ENCODE data around the gene ZNF536.
"Not testable (repeated sequence)": the region's sequence is repeated elsewhere in the genome, so short reads cannot be mapped to it uniquely, and the experiment has no call there.

The ZNF536 gene

GRCh38 chr19:30390356-30390988 lies 18.3 kb downstream of the ZNF536 start:
- DNase-seq: no peak

- no peak for DNase-seq
Measured at GRCh38 chr19:30391052-30391451, 18.9 kb downstream of the ZNF536 start.

- DNase-seq: no peak
Measured at GRCh38 chr19:30391554-30392551, 19.7 kb downstream of the ZNF536 start.

GRCh38 chr19:30393046-30393445 lies 20.9 kb downstream of the ZNF536 start:
- DNase-seq: no peak

GRCh38 chr19:30393729-30394480 lies 21.7 kb downstream of the ZNF536 start:
- no peak for DNase-seq

GRCh38 chr19:30394481-30395151 lies 22.4 kb downstream of the ZNF536 start:
- no peak for DNase-seq

GRCh38 chr19:30395283-30395682 lies 23.1 kb downstream of the ZNF536 start:
- DNase-seq: no peak

- DNase-seq: not testable (repeated sequence)
Measured at GRCh38 chr19:30398539-30398938, 26.4 kb downstream of the ZNF536 start.

- DNase-seq: no peak
Measured at GRCh38 chr19:30401956-30402355, 29.8 kb downstream of the ZNF536 start.

- no peak for DNase-seq
Measured at GRCh38 chr19:30402436-30403202, 30.4 kb downstream of the ZNF536 start.

GRCh38 chr19:30403203-30403985 lies 31.2 kb downstream of the ZNF536 start:
- DNase-seq: no peak

GRCh38 chr19:30406220-30407067 lies 34.3 kb downstream of the ZNF536 start:
- DNase-seq: peak; percentile 20

GRCh38 chr19:30407068-30407709 lies 35.0 kb downstream of the ZNF536 start:
- no peak for DNase-seq

- DNase-seq: no peak
Measured at GRCh38 chr19:30408734-30409301, 36.6 kb downstream of the ZNF536 start.

GRCh38 chr19:30411714-30412113 lies 39.5 kb downstream of the ZNF536 start:
- no peak for DNase-seq

- no peak for DNase-seq
Measured at GRCh38 chr19:30416375-30416774, 44.2 kb downstream of the ZNF536 start.

GRCh38 chr19:30417166-30417565 lies 45.0 kb downstream of the ZNF536 start:
- not testable (repeated sequence) for DNase-seq

GRCh38 chr19:30419568-30420180 lies 47.5 kb downstream of the ZNF536 start:
- no peak for DNase-seq

- DNase-seq: no peak
Measured at GRCh38 chr19:30420316-30420715, 48.1 kb downstream of the ZNF536 start.

Measured in hematopoietic multipotent progenitor cell treated with erythropoietin and hydrocortisone succinate and interleukin-3 and kit ligand, for 8 days (in vitro differentiated cells).